ENCODE results near the gene POLL. TPM values are rescaled to one million over a fixed set of nuclear protein-coding genes. Genes with fewer than 3 reads are reported as not detected.

POLL gene
- total RNA-seq, 1 experiment from 2014 or later: 36.1 TPM

- ChIA-PET CTCF (no interaction called here), POLR2A (no interaction called here)
- ATAC-seq (no peak), DNase-seq (ENCODE audit: low read depth, low spot score) (no peak)
- intact Hi-C loops (cut with micrococcal nuclease; ENCODE audit: unreplicated experiment) (no loop called here), in situ Hi-C loops (cut with HindIII; ENCODE audit: low pct_unique_long_range_greater_than_20kb, low sequenced_read_pairs) (no loop called here)
- BruUV-seq (replicated peaks): no TSS peak
- Histone ChIP-seq H3K36me3 (ENCODE audit: control insufficient read depth, insufficient read depth, low read length) (no peaks in the 10 kb centered on the region; the same call in 1 of the 2 replicates), H3K4me3 (ENCODE audit: low read depth in 2 of 2, low read length in 2 of 2) (no peak overlapping the region), H3K9me3 (ENCODE audit: control insufficient read depth, insufficient read depth, low read depth, low read length) (no peaks in the 10 kb centered on the region), H3K27me3 (ENCODE audit: control insufficient read depth, insufficient read depth, low read length) (no peaks in the 10 kb centered on the region), H3K27ac (ENCODE audit: low read length) (no peak overlapping the region), H3K4me1 (ENCODE audit: control insufficient read depth, insufficient read depth, low read length) (no peaks in the 10 kb centered on the region)
- TF ChIP-seq SIN3A (IDR thresholded peaks at IDR 0.05; ENCODE audit: borderline replicate concordance, insufficient read depth, low read depth, low read length): no peak
- no peak for TF ChIP-seq CTCF (IDR thresholded peaks at IDR 0.05)
- TF ChIP-seq REST (IDR thresholded peaks at IDR 0.05; ENCODE audit: insufficient read depth in 1 of 2, low read depth in 2 of 2, low read length in 1 of 2): no peak
- no peak for TF ChIP-seq POLR2AphosphoS5 (IDR thresholded peaks at IDR 0.05; ENCODE audit: low read depth, low read length)
- no peak for TF ChIP-seq TCF7L2 (IDR thresholded peaks at IDR 0.05; ENCODE audit: low read depth, low read length)
Measured at GRCh38 chr10:101613646-101614045, 25.6 kb upstream of the POLL start.

- in situ Hi-C loops (cut with HindIII; ENCODE audit: low pct_unique_long_range_greater_than_20kb, low sequenced_read_pairs) (no loop called here), intact Hi-C loops (cut with micrococcal nuclease; ENCODE audit: unreplicated experiment) (no loop called here)
- CTCF ChIA-PET: no interaction called here
- Histone ChIP-seq H3K9me3 (ENCODE audit: control insufficient read depth, insufficient read depth, low read depth, low read length) (no peaks in the 10 kb centered on the region), H3K27ac (ENCODE audit: low read length) (no peak overlapping the region), H3K36me3 (ENCODE audit: control insufficient read depth, insufficient read depth, low read length) (no peaks in the 10 kb centered on the region; the same call in 1 of the 2 replicates), H3K4me3 (ENCODE audit: low read depth in 2 of 2, low read length in 2 of 2) (no peak overlapping the region), H3K4me1 (ENCODE audit: control insufficient read depth, insufficient read depth, low read length) (no peaks in the 10 kb centered on the region), H3K27me3 (ENCODE audit: control insufficient read depth, insufficient read depth, low read length) (no peaks in the 10 kb centered on the region)
- BruUV-seq (replicated peaks): no TSS peak
- ATAC-seq: no peak
- POLR2A ChIA-PET: no interaction called here
- no peak for DNase-seq (ENCODE audit: low read depth, low spot score)
- no peak for TF ChIP-seq CTCF (IDR thresholded peaks at IDR 0.05)
- no peak for TF ChIP-seq TCF7L2 (IDR thresholded peaks at IDR 0.05; ENCODE audit: low read depth, low read length)
- TF ChIP-seq POLR2AphosphoS5 (IDR thresholded peaks at IDR 0.05; ENCODE audit: low read depth, low read length): no peak
- no peak for TF ChIP-seq SIN3A (IDR thresholded peaks at IDR 0.05; ENCODE audit: borderline replicate concordance, insufficient read depth, low read depth, low read length)
- no peak for TF ChIP-seq REST (IDR thresholded peaks at IDR 0.05; ENCODE audit: insufficient read depth in 1 of 2, low read depth in 2 of 2, low read length in 1 of 2)
Measured at GRCh38 chr10:101612872-101613271, 24.8 kb upstream of the POLL start.

Data from Panc1 (cell line).